Neural cell (in vitro differentiated cells): ENCODE results near the gene MRC1.

Experiments
- EP300 ChIP-seq: fragments of 450-650 bp; conservative IDR thresholded peaks from 2 replicates; pipeline ENCODE4 v1.6.1; 2014; ENCODE audit warnings: antibody characterized with exemption, mild to moderate bottlenecking, moderate library complexity; ENCODE audit not compliant: poor library complexity, severe bottlenecking
- MXI1 ChIP-seq: fragments of 450-650 bp; conservative IDR thresholded peaks from 2 replicates; pipeline ENCODE4 v1.6.1; 2014; ENCODE audit warnings: antibody characterized with exemption, mild to moderate bottlenecking; ENCODE audit not compliant: poor library complexity, severe bottlenecking
- SMC3 ChIP-seq: fragments of 450-650 bp; conservative IDR thresholded peaks from 2 replicates; pipeline ENCODE4 v1.6.1; 2014; ENCODE audit warnings: antibody characterized with exemption, mild to moderate bottlenecking, moderate library complexity; ENCODE audit not compliant: poor library complexity
- TF ChIP-seq, protein P1 (sequence below): fragments of 450-650 bp; IDR thresholded peaks from 2 replicates; pipeline ENCODE4 v1.5.1; 2014; ENCODE audit warnings: antibody characterized with exemption, mild to moderate bottlenecking, moderate library complexity; ENCODE audit not compliant: poor library complexity, severe bottlenecking

GRCh38 chr10:17805921-17806577 is 3.1 kb upstream of the MRC1 start:
- TF ChIP-seq, protein P1, sequence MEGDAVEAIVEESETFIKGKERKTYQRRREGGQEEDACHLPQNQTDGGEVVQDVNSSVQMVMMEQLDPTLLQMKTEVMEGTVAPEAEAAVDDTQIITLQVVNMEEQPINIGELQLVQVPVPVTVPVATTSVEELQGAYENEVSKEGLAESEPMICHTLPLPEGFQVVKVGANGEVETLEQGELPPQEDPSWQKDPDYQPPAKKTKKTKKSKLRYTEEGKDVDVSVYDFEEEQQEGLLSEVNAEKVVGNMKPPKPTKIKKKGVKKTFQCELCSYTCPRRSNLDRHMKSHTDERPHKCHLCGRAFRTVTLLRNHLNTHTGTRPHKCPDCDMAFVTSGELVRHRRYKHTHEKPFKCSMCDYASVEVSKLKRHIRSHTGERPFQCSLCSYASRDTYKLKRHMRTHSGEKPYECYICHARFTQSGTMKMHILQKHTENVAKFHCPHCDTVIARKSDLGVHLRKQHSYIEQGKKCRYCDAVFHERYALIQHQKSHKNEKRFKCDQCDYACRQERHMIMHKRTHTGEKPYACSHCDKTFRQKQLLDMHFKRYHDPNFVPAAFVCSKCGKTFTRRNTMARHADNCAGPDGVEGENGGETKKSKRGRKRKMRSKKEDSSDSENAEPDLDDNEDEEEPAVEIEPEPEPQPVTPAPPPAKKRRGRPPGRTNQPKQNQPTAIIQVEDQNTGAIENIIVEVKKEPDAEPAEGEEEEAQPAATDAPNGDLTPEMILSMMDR = no peak
- TF ChIP-seq MXI1 (no peak), SMC3 (no peak), EP300 (no peak)
